ENCODE data around the gene DENND1C. TPM values are rescaled to one million over a fixed set of nuclear protein-coding genes. Genes with fewer than 3 reads are reported as not detected.

The DENND1C gene
- polyA plus RNA-seq, 3 donors, result 11.2 to 60.2 (median 20.5) TPM

GRCh38 chr19:6448045-6448444 is 33.5 kb downstream of the DENND1C start:
- TF ChIP-seq CTCF (IDR thresholded peaks at IDR 0.05), result no peak
- intact Hi-C loops (cut with micrococcal nuclease), result no loop called here
- Mint-ChIP-seq H3K27ac (no peak overlapping the region), H3K4me1 (no peaks in the 10 kb centered on the region), H3K27me3 (ENCODE audit: low read depth in 3 of 3) (peaks cover 2 to 5% (median 3%) of the 10 kb centered on the region in 3 donors), H3K4me3 (no peak overlapping the region), H3K9me3 (peaks cover 0 to 11% (median 3%) of the 10 kb centered on the region in 7 donors), H3K36me3 (no peaks in the 10 kb centered on the region)
- no peak overlapping the region for H3K27ac ChIP-seq (ENCODE audit: low read depth in 1 of 2, low read length in 2 of 2)
- no peaks in the 10 kb centered on the region for H3K9me3 ChIP-seq (replicated peaks in 1 of 2; ENCODE audit: control insufficient read depth in 1 of 2, insufficient read depth in 1 of 2, low read length in 2 of 2)
- no peak overlapping the region for H3K4me2 ChIP-seq (replicated peaks; ENCODE audit: extremely low read depth, low read length, poor library complexity, severe bottlenecking)
- H3K4me3 ChIP-seq (replicated peaks in 1 of 3; ENCODE audit: low read depth in 2 of 3, low read length in 3 of 3), result no peak overlapping the region
- H2AFZ ChIP-seq (ENCODE audit: insufficient read depth, low read depth, low read length, poor library complexity, severe bottlenecking), result no peak overlapping the region
- no peak for DNase-seq
- H3K4me1 ChIP-seq (ENCODE audit: control insufficient read depth in 1 of 2, insufficient read depth in 2 of 2, low read length in 2 of 2), result no peaks in the 10 kb centered on the region
- H3K36me3 ChIP-seq (replicated peaks in 1 of 2; ENCODE audit: control insufficient read depth in 1 of 2, insufficient read depth in 2 of 2, low read length in 2 of 2), result no peaks in the 10 kb centered on the region
- no CpG with 5 or more reads among the region's 3 CpGs for whole genome bisulfite sequencing (ENCODE audit: insufficient coverage)
- H3K79me2 ChIP-seq (ENCODE audit: insufficient read depth, low read length), result no peaks in the 10 kb centered on the region
- H3K9ac ChIP-seq (ENCODE audit: insufficient read depth, low read length, poor library complexity, severe bottlenecking), result no peak overlapping the region
- H4K20me1 ChIP-seq (ENCODE audit: insufficient read depth, low read length), result no peaks in the 10 kb centered on the region
- H3K27me3 ChIP-seq (ENCODE audit: control insufficient read depth in 2 of 2, insufficient read depth in 2 of 2, low read length in 2 of 2), result no peaks in the 10 kb centered on the region

GRCh38 chr19:6446452-6446851 is 35.1 kb downstream of the DENND1C start:
- no peaks in the 10 kb centered on the region for H4K20me1 ChIP-seq (ENCODE audit: insufficient read depth, low read length)
- no peak for DNase-seq
- no peak overlapping the region for H3K27ac ChIP-seq (ENCODE audit: low read depth in 1 of 2, low read length in 2 of 2)
- no peak overlapping the region for H2AFZ ChIP-seq (ENCODE audit: insufficient read depth, low read depth, low read length, poor library complexity, severe bottlenecking)
- H3K4me1 Mint-ChIP-seq, result no peaks in the 10 kb centered on the region
- no peaks in the 10 kb centered on the region for H3K79me2 ChIP-seq (ENCODE audit: insufficient read depth, low read length)
- no peak for TF ChIP-seq CTCF (IDR thresholded peaks at IDR 0.05)
- H3K4me3 ChIP-seq (replicated peaks in 1 of 3; ENCODE audit: low read depth in 2 of 3, low read length in 3 of 3), result no peak overlapping the region
- no peak overlapping the region for H3K4me2 ChIP-seq (replicated peaks; ENCODE audit: extremely low read depth, low read length, poor library complexity, severe bottlenecking)
- H3K36me3 ChIP-seq (replicated peaks in 1 of 2; ENCODE audit: control insufficient read depth in 1 of 2, insufficient read depth in 2 of 2, low read length in 2 of 2), result no peaks in the 10 kb centered on the region
- intact Hi-C loops (cut with micrococcal nuclease), result no loop called here
- no peaks in the 10 kb centered on the region for H3K36me3 Mint-ChIP-seq
- no CpG with 5 or more reads among the region's 3 CpGs for WGBS (ENCODE audit: insufficient coverage)
- peaks cover 0 to 10% (median 3%) of the 10 kb centered on the region in 7 donors for H3K9me3 Mint-ChIP-seq
- no peak overlapping the region for H3K9ac ChIP-seq (ENCODE audit: insufficient read depth, low read length, poor library complexity, severe bottlenecking)
- no peaks in the 10 kb centered on the region for H3K27me3 ChIP-seq (ENCODE audit: control insufficient read depth in 2 of 2, insufficient read depth in 2 of 2, low read length in 2 of 2)
- H3K4me3 Mint-ChIP-seq, result no peak overlapping the region
- H3K4me1 ChIP-seq (ENCODE audit: control insufficient read depth in 1 of 2, insufficient read depth in 2 of 2, low read length in 2 of 2), result no peaks in the 10 kb centered on the region
- no peaks in the 10 kb centered on the region for H3K9me3 ChIP-seq (replicated peaks in 1 of 2; ENCODE audit: control insufficient read depth in 1 of 2, insufficient read depth in 1 of 2, low read length in 2 of 2)
- H3K27ac Mint-ChIP-seq, result no peak overlapping the region
- peaks cover 2 to 5% (median 3%) of the 10 kb centered on the region in 3 donors for H3K27me3 Mint-ChIP-seq (ENCODE audit: low read depth in 3 of 3)

Measured in CD14-positive monocyte (primary cell).